SIG-M5 treated with dmso at 0.1 percent for 504 hours (cell line): ENCODE measurements around the gene FNTB.

Experiments
- DNase-seq: peaks from one replicate; lab custom pipeline; 2025; ENCODE audit not compliant: unreplicated experiment; lab: John Stamatoyannopoulos, UW

FNTB gene

DNA sequence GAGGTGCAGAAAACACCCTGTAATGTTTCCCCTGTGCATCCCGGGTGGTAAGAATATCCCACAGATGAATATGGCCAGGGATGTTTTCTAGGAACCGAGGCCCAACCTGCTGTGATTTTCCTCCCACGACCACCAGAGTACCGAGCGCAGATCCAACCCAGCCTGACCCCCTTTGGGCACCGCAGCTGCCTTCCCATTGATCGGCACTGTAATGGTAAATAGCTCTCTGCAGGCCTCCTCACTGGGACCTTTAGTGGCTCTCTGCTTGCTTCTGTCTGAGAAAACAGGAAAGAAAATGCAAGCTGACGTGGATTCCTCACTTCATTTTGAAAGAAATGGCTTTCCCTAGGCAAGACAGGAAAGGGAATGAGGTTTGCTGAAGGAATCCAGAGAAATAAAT lies 12.1 kb upstream of the FNTB start:
- no peak for DNase-seq

GRCh38 chr14:64979336-64980074 lies 7.2 kb upstream of the FNTB start:
- DNase-seq, result no peak

GRCh38 chr14:64983439-64984310 lies 3.0 kb upstream of the FNTB start:
- peak; percentile 60 for DNase-seq

GRCh38 chr14:64987438-64987767 lies 708 bp downstream of the FNTB start:
- no peak for DNase-seq

DNA sequence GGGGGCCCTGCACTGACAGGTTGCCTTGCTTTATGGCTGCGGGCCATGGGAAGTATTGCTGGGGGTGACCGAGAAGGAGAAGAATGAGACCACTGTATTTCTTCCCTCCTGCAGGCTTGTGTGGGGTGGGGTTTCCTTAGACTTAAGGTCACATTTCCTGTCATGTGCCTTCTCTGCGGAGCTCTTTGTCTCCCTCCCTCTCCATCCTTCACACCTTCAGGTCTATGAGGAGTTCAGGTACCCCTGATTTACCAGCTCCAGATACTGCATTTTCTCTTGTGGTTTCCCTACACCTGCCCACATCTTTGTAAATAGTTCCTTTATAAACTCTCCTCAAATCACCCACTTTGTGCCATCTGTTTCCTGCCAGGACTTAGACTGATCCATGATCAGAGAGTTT lies 3.6 kb downstream of the FNTB start:
- no peak for DNase-seq

DNA sequence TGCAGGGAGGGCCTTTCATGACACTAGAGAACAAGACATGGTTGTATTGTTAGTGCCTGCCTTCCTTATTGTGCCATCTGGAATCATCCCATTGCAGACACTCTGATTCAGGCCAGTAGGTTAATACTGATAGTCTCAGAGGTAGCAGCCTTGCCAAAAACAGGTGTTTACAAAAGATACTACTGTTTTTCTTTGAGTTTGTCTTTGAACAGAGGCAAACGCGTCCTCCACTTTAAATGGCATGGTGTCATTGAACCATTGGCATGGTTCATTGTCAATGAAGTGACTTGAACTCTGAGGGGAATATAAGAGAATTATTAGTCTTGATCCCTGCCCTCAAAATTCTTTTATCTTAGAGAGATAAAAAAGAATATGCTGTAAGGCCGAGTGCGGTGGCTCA lies 4.2 kb downstream of the FNTB start:
- no peak for DNase-seq

DNA sequence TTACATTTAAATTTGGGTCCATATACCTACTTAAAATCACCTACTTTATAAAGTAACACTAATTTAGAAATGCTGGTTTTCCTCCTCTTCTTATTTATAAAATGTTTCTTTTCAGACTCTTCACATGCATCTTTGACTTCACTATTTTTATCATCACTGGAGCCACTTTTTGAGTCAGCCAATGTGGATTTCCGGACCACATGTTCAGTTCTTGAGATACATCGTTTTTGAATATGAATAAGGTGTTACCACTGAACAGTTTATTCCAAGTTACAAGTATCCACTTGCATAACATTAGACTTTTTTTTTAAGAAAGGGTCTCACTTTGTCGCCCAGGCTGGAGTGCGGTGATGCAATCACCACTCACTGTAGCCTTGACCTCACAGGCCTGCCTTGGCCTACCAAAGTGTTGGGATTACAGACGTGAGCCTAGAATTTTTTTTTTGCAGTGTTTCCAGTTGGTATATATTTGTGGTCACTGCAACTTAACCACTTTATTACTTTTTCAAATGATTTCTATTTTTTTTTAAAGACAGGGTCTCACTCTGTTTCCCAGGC lies 5.7 kb downstream of the FNTB start:
- DNase-seq, result peak; percentile 32

DNA sequence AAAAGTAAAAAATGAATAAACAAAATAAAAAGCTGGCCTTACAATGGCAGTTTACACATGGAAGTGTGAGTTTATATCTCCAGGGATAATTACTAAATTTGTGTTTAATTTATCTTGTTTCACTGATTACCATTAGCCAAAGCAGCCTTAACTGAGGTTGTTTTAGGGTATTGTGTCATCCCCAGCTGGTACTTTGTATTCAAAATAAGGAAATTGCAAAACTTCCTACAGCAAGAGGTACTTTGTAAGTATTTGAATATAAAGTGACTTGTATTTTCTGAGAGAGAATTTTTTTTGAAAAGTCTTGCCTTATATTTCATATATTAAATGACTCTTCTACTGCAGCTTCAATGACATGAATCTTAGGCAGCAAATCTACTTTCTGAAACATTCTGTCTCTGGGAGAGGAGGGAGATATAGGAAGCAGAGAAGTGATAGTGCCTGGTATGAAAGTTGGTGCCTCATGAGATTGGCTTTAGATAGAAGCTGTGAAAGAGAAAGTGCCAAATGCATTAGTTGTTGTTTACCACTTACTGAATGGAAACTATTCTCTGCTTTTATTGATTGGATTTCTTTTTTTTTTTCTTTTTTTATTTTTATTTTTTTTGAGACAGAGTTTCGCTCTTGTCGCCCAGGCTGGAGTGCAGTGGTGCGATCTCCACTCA lies 6.7 kb downstream of the FNTB start:
- DNase-seq, result peak; percentile 58

- DNase-seq, result no peak
Measured at GRCh38 chr14:64994540-64994939, 7.8 kb downstream of the FNTB start.

DNA sequence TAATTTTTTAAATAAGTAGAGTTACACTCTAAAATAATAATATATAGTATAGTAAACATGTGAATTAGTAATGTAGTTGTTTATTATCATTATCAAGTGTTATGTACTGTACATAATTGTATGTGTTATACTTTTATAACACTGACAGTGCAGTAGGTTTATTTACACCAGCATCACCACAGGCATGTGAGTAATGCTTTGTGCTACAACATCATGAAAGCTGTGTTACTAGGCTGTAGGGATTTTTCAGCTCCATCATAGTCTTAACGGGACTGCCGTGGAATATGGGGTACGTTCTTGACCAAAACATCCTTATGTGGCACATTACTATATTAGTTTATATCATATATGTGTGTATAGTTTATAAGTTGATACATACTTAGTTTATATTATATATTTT lies 8.6 kb downstream of the FNTB start:
- DNase-seq, result no peak

DNA sequence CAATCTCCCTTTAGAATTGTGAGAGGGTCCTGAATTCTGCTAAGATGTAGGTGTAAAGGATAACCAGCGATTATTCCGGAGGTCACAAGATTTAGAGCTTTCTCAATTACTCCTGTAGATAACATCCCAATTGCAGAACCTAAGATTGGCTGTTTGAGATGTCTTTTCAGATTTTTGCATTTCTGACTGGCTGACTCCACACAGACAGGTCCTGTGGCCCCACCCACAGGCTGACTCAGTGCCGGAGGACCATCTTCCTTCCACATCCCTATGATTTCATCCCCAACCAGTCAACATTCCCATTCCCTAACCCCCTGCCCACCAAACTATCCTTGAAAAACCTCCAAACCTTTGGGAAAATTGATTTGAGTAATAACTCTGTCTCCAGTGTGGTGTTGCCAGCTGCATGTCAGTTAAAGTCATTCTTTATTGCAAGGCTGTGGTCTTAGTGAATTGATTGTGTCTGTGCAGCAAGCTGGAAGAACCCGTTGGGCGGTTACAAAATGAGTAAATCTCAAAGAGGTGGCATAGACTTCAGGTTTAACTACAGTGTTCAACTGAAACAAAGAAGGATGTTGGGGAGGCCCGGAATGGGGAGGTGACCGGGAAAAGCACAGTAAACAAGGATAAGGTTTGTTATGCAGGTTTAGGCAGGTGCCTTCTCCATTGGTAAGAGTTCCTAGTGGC lies 10.6 kb downstream of the FNTB start:
- peak; percentile 14 for DNase-seq

DNA sequence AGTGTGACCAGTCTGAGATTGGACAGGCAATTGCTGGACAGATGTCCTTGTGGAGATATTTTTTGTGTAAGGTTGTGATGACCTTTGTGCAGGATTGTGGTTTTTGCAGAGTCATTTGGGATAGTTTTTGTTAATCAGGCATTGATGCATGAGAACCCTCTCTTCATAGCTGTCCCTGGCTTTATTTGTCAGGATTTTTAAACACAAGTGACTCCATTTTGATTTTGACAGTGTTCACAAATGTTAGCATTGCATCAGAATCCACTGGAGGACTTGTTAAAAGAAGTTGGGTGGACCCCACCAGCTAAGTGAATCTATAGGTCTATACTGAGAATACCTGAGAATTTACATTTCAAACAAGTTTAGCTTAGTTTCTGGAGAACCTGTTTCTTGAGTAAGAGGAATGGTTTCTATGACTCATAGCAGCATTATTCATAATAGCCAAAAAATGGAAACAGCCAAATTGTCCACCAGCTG lies 11.8 kb downstream of the FNTB start:
- no peak for DNase-seq

GRCh38 chr14:65000898-65001591 lies 14.3 kb downstream of the FNTB start:
- DNase-seq, result no peak

- no peak for DNase-seq
Measured at GRCh38 chr14:65001723-65002122, 15.0 kb downstream of the FNTB start.

DNA sequence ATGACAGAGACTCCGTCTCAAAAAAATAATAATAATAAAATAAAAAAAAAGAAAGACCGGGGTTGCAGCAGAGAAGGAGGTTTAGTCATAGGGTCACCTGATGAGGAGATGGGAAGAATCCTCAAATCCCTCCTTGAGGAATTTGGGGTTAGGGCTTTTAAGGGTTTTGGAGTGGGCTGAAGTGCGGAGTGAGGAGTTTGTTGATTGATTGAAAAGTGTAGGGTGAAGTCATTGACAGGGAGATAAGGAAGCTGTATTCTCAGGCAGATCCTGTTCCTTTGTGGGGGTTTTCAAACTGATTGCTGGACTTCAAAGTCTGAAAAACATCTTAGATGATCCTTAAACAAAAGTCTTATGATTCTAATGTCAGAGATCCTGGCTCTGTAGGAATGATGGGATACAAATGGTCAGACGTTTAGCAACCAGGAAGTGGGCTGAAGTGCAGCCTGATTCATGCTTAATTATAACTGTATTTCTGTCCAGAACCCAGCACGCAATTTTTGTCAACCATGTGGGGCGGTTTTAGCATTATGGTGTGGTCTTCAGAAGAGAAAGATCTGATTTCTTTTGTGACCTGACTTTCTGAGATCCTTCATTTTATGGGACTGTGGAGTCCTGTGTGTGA lies 16.0 kb downstream of the FNTB start:
- DNase-seq, result no peak

- DNase-seq, result no peak
Measured at GRCh38 chr14:65003394-65003793, 16.7 kb downstream of the FNTB start.

DNA sequence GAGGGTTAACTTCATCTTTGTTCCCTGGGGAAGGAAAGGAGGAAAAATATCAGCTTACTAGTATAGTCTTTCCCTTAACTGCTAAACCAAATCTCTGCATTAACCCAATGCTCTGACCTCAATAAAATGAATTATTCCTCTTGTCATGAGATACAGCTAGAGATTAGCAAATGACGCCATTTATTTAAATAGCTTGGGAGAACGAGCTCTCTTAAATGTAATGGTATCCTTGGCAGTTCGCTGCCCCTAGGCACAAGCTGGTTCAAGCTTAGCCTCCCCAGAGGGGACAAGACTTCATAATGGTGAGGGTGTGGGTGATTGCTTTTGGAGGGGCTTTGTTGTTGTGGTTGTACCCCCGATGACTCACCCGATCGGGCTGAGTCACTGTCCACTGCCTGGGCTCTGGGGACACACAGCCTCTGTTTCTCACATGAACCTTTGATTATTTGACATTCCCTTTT lies 19.6 kb downstream of the FNTB start:
- no peak for DNase-seq

DNA sequence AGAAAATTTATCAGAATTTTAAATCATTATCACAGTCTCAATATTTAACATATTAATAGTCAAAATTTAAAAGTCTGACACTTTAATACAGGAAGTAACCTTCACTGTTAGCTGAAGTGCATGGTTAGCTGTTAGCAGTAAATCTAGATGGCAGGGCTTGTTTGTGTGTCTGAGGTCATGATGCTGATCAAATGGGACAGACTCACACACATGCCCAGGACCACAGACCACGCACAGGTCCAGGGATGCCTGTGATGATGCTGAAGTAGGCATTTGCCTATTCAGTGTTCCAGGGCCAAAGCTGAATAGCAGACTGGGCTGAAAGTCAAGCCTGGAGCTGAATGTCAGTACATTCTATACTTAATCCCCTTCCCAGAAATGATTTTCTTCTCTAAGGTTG lies 20.5 kb downstream of the FNTB start:
- no peak for DNase-seq

- no peak for DNase-seq
Measured at GRCh38 chr14:65010211-65010931, 23.7 kb downstream of the FNTB start.
